Gastroesophageal sphincter (tissue), 3 donors: ENCODE data around the gene HOXA4.

ENCODE experiments used
- EP300 ChIP-seq: sonication (generic); formaldehyde crosslinking; IDR thresholded peaks from one replicate; pipeline ENCODE4 v1.6.1; 2017; ENCODE audit warnings: antibody characterized with exemption, mild to moderate bottlenecking
- POLR2A ChIP-seq, 2 donors: fragments of 450-650 bp; IDR thresholded peaks; one replicate each; pipeline ENCODE4 v1.6.1; 2017; ENCODE audit warnings: antibody characterized with exemption in 2 of 2, mild to moderate bottlenecking in 2 of 2, moderate library complexity in 1 of 2
- POLR2AphosphoS5 ChIP-seq: sonication (generic); formaldehyde crosslinking; IDR thresholded peaks from one replicate; pipeline ENCODE4 v1.6.1; 2017; ENCODE audit warnings: antibody characterized with exemption
- TF ChIP-seq, protein P1 (sequence below), 4 experiments: fragments of 200-600 bp in 2 of 4; fragments of 450-650 bp in 2 of 4; sonication (generic) in 1 of 4; IDR thresholded peaks; one replicate each; pipeline ENCODE4 v1.5.1; 2017 to 2019; ENCODE audit warnings: antibody characterized with exemption in 4 of 4, mild to moderate bottlenecking in 2 of 4, moderate library complexity in 2 of 4

- TF ChIP-seq, protein P1, sequence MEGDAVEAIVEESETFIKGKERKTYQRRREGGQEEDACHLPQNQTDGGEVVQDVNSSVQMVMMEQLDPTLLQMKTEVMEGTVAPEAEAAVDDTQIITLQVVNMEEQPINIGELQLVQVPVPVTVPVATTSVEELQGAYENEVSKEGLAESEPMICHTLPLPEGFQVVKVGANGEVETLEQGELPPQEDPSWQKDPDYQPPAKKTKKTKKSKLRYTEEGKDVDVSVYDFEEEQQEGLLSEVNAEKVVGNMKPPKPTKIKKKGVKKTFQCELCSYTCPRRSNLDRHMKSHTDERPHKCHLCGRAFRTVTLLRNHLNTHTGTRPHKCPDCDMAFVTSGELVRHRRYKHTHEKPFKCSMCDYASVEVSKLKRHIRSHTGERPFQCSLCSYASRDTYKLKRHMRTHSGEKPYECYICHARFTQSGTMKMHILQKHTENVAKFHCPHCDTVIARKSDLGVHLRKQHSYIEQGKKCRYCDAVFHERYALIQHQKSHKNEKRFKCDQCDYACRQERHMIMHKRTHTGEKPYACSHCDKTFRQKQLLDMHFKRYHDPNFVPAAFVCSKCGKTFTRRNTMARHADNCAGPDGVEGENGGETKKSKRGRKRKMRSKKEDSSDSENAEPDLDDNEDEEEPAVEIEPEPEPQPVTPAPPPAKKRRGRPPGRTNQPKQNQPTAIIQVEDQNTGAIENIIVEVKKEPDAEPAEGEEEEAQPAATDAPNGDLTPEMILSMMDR (IDR thresholded peaks at IDR 0.05) = no peak
- TF ChIP-seq EP300 (no peak), POLR2A (IDR thresholded peaks at IDR 0.05) (no peak), POLR2AphosphoS5 (no peak)
These were observed 14.2 kb upstream of the HOXA4 start for GRCh38 chr7:27144781-27145164.
